Keratinocyte (primary cell): ENCODE measurements around the gene SCAI. TPM values are rescaled to one million over a fixed set of nuclear protein-coding genes. Genes with fewer than 3 reads are reported as not detected.

Experiments
- DNase-seq: peaks from one replicate; pipeline ENCODE4 v3.0.0-alpha.2; 2011; ENCODE audit warnings: low read depth, missing footprints, low spot score
- FAIRE-seq: peaks from 2 replicates; lab custom pipeline; 2011; peaks lifted over from hg19 to GRCh38; lab: Jason Lieb, UNC
- H2AFZ ChIP-seq: 2 replicates; pipeline ENCODE4 v1.6.0; 2012; ENCODE audit warnings: low read length, control low read depth, inconsistent platforms; ENCODE audit not compliant: control insufficient read depth
- H3K27ac ChIP-seq: 2 replicates; pipeline ENCODE4 v1.5.1; 2011; ENCODE audit warnings: low read length; ENCODE audit not compliant: control insufficient read depth, insufficient read depth
- H3K27me3 ChIP-seq: 3 replicates; pipeline ENCODE4 v1.6.0; 2011; ENCODE audit warnings: low read length; ENCODE audit not compliant: control insufficient read depth, insufficient read depth; ENCODE audit errors: extremely low read depth
- H3K36me3 ChIP-seq, 2 experiments: 2 replicates in 1 of 2; 3 replicates in 1 of 2; pipeline ENCODE4 v1.5.1; 2011; ENCODE audit warnings: low read length in 2 of 2, mild to moderate bottlenecking in 1 of 2; ENCODE audit not compliant: control insufficient read depth in 2 of 2, insufficient read depth in 2 of 2; ENCODE audit errors: extremely low read depth in 1 of 2
- H3K4me1 ChIP-seq: 3 replicates; pipeline ENCODE4 v1.5.1; 2011; ENCODE audit warnings: low read length; ENCODE audit not compliant: control insufficient read depth, insufficient read depth; ENCODE audit errors: extremely low read depth
- H3K4me2 ChIP-seq: 3 replicates; pipeline ENCODE4 v1.6.0; 2011; ENCODE audit warnings: low read depth, low read length; ENCODE audit not compliant: control insufficient read depth, insufficient read depth; ENCODE audit errors: extremely low read depth
- H3K4me3 ChIP-seq, 3 experiments: fragments of 200-600 bp in 1 of 3; sonication (generic) in 1 of 3; 2 replicates in 2 of 3; 3 replicates in 1 of 3; pipeline ENCODE4 v1.5.1; 2011 to 2016; ENCODE audit warnings: low read length in 3 of 3, mild to moderate bottlenecking in 3 of 3, control low read depth in 2 of 3, inconsistent platforms in 1 of 3, low read depth in 1 of 3, mixed read lengths in 1 of 3, mixed run types in 1 of 3, moderate library complexity in 1 of 3; ENCODE audit not compliant: control insufficient read depth in 2 of 3, insufficient read depth in 2 of 3; ENCODE audit errors: extremely low read depth in 1 of 3
- H3K79me2 ChIP-seq: 2 replicates; pipeline ENCODE4 v1.6.0; 2012; ENCODE audit warnings: low read length; ENCODE audit not compliant: control insufficient read depth, insufficient read depth
- H3K9ac ChIP-seq: 3 replicates; pipeline ENCODE4 v1.6.0; 2011; ENCODE audit warnings: low read length; ENCODE audit not compliant: control insufficient read depth, insufficient read depth; ENCODE audit errors: extremely low read depth
- H3K9me1 ChIP-seq: 3 replicates; pipeline ENCODE4 v1.6.0; 2011; ENCODE audit warnings: low read length; ENCODE audit not compliant: control insufficient read depth, insufficient read depth; ENCODE audit errors: extremely low read depth
- H3K9me3 ChIP-seq: 2 replicates; pipeline ENCODE4 v1.5.1; 2012; ENCODE audit warnings: low read depth, low read length; ENCODE audit not compliant: control insufficient read depth
- H4K20me1 ChIP-seq: 3 replicates; pipeline ENCODE4 v1.6.0; 2011; ENCODE audit warnings: low read length; ENCODE audit not compliant: control insufficient read depth, insufficient read depth; ENCODE audit errors: extremely low read depth
- CTCF ChIP-seq, 3 experiments: IDR thresholded peaks in 1 of 3; conservative IDR thresholded peaks in 1 of 3; optimal IDR thresholded peaks in 1 of 3; 2 replicates in 2 of 3; 3 replicates in 1 of 3; pipeline versions ENCODE3 to v1.5.1; 2011; ENCODE audit warnings: low read length in 3 of 3, mild to moderate bottlenecking in 3 of 3, moderate library complexity in 2 of 3, control low read depth in 1 of 3, inconsistent platforms in 1 of 3; ENCODE audit not compliant: insufficient read depth in 2 of 3; ENCODE audit errors: extremely low read depth in 1 of 3
- EZH2 ChIP-seq: IDR thresholded peaks from one replicate; pipeline ENCODE4 v1.6.1; 2012; ENCODE audit warnings: inconsistent platforms, mild to moderate bottlenecking, low read length, moderate library complexity
- dilution Hi-C: fragments of 300-500 bp; cut with MboI; formaldehyde crosslinking; loops from one replicate; pipeline ENCODE4 v1.7.0; 2020; ENCODE audit warnings: low sequenced_read_pairs; ENCODE audit not compliant: extremely low pct_ligation_motif_present
- polyA plus RNA-seq, 5 experiments: library from polyadenylated mRNA; depleted of rRNA in 3 of 5; stranded (reverse) in 3 of 5; stranded (forward) in 1 of 5; unstranded in 1 of 5; fragments of >200 nt; gene quantifications; 1 replicate in 1 of 5; 2 replicates in 3 of 5; 3 replicates in 1 of 5; pipeline versions ENCODE4 v1.2.1 to v1.2.3, GENCODE V29; 2011 to 2012; ENCODE audit warnings: missing spikeins in 2 of 5, low read depth in 1 of 5, low replicate concordance in 1 of 5

The SCAI gene
- polyA plus RNA-seq, 1 donor (not counting 4 experiments of a cell fraction or from before 2014, with no cell fraction given): 3.0 TPM

- dilution Hi-C loops: no loop called here
- TF ChIP-seq EZH2: no peak
- no peak for TF ChIP-seq CTCF (optimal IDR thresholded peaks at IDR 0.05 in 1 of 3, IDR thresholded peaks at IDR 0.05 in 1 of 3, conservative IDR thresholded peaks at IDR 0.05 in 1 of 3; ENCODE audit: extremely low read depth in 1 of 3, insufficient read depth in 2 of 3, low read length in 3 of 3)
These were observed 54.0 kb downstream of the SCAI start for GRCh38 chr9:125089331-125089730.

GRCh38 chr9:125088752-125089151, 54.6 kb downstream of the SCAI start:
- DNase-seq (no peak), FAIRE-seq (no peak)
- Histone ChIP-seq H2AFZ (no peak overlapping the region), H3K9ac (no peak overlapping the region), H3K27ac (no peak overlapping the region), H4K20me1 (no peaks in the 10 kb centered on the region), H3K9me1 (no peaks in the 10 kb centered on the region), H3K4me2 (no peak overlapping the region), H3K9me3 (no peaks in the 10 kb centered on the region), H3K27me3 (no peaks in the 10 kb centered on the region), H3K4me3 (no peak overlapping the region), H3K79me2 (no peaks in the 10 kb centered on the region), H3K4me1 (no peaks in the 10 kb centered on the region), H3K36me3 (no peaks in the 10 kb centered on the region)
- dilution Hi-C loops: no loop called here
- TF ChIP-seq EZH2 (no peak), CTCF (optimal IDR thresholded peaks at IDR 0.05 in 1 of 3, IDR thresholded peaks at IDR 0.05 in 1 of 3, conservative IDR thresholded peaks at IDR 0.05 in 1 of 3; ENCODE audit: extremely low read depth in 1 of 3, insufficient read depth in 2 of 3, low read length in 3 of 3) (no peak)

More at GRCh38 chr9:125089331-125089730, 54.0 kb downstream of the SCAI start:
- Histone ChIP-seq H2AFZ (no peak overlapping the region), H3K9me1 (no peaks in the 10 kb centered on the region), H3K9ac (no peak overlapping the region), H3K36me3 (no peaks in the 10 kb centered on the region), H3K4me1 (no peaks in the 10 kb centered on the region), H3K27me3 (no peaks in the 10 kb centered on the region), H3K27ac (no peak overlapping the region), H3K9me3 (no peaks in the 10 kb centered on the region), H3K79me2 (no peaks in the 10 kb centered on the region), H3K4me2 (no peak overlapping the region), H4K20me1 (no peaks in the 10 kb centered on the region), H3K4me3 (no peak overlapping the region)
- FAIRE-seq: no peak
- DNase-seq: no peak
